ENCODE results near the gene UBR4.

UBR4 gene

DNA sequence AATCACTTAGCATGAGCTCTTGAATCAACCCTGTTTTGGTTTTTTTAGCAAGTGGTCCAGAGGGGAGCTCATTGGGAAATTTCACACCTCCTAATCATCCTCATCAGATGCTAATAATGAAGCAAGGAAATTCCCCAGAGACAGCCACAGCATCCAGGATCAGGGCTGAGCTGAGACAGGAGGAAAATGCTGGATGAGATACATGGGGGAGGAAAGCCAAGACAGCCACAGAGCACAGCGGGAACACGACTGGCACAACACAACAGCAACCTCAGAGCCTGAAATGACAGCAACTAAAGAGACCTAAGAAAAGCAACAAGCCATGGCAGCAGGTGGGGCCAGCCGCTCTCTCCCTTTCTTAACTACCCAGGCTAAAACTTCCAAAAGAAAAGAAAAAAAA, 70.4 kb downstream of the UBR4 start:
- Histone ChIP-seq H3K4me2 (ENCODE audit: low read length) (no peak overlapping the region), H3K27me3 (ENCODE audit: control insufficient read depth, low read length) (no peaks in the 10 kb centered on the region), H3F3A (ENCODE audit: control insufficient read depth, insufficient read depth) (no peaks in the 10 kb centered on the region), H3K27ac (ENCODE audit: low read depth, low read length) (no peak overlapping the region), H3K79me2 (ENCODE audit: control insufficient read depth, low read length) (no peaks in the 10 kb centered on the region), H4K20me1 (ENCODE audit: control insufficient read depth, insufficient read depth, low read depth, low read length) (no peaks in the 10 kb centered on the region), H3K36me3 (ENCODE audit: control insufficient read depth, low read length) (peaks cover 93% of the 10 kb centered on the region), H3K4me3 (ENCODE audit: low read length) (no peak overlapping the region), H3K9me3 (ENCODE audit: control insufficient read depth, insufficient read depth, low read length) (no peaks in the 10 kb centered on the region), H3K4me1 (ENCODE audit: control insufficient read depth, low read length) (no peaks in the 10 kb centered on the region), H3K9me2 (replicated peaks; ENCODE audit: control insufficient read depth, low read length) (no peaks in the 10 kb centered on the region)
- TF ChIP-seq, protein P1, sequence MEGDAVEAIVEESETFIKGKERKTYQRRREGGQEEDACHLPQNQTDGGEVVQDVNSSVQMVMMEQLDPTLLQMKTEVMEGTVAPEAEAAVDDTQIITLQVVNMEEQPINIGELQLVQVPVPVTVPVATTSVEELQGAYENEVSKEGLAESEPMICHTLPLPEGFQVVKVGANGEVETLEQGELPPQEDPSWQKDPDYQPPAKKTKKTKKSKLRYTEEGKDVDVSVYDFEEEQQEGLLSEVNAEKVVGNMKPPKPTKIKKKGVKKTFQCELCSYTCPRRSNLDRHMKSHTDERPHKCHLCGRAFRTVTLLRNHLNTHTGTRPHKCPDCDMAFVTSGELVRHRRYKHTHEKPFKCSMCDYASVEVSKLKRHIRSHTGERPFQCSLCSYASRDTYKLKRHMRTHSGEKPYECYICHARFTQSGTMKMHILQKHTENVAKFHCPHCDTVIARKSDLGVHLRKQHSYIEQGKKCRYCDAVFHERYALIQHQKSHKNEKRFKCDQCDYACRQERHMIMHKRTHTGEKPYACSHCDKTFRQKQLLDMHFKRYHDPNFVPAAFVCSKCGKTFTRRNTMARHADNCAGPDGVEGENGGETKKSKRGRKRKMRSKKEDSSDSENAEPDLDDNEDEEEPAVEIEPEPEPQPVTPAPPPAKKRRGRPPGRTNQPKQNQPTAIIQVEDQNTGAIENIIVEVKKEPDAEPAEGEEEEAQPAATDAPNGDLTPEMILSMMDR (IDR thresholded peaks at IDR 0.05; ENCODE audit: low read depth, low read length, poor library complexity, severe bottlenecking), result no peak
- TF ChIP-seq EZH2phosphoT487 (IDR thresholded peaks at IDR 0.05; ENCODE audit: borderline replicate concordance, low read length), result no peak

DNA sequence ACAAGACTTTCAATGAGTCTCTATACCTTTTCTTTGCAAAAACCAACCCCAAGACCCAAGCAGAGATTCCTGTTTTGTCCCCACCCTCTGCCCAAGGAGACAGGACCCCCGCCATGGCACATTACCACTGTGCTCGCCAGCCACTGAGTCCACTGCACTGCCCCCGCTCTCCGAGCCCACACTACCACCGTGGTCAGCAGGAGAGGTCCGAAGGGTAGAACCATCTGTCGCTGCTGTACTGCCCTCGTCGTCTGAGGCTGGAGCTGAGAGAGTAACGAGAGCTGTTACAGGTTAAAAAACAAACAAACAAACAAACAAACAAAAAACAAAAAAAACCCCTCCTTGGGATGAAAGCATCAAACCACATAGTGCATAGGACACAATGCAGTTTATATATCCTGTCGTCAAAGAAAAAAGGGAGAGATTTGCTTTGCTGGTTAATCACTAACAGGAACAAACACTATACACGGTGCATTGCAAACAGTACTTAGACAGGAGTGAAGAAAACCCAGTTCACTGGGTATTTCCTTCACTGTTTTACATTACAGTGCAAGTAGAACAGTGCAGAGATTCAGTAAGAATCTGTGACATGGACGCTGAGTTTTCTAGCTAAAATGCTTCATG, 71.0 kb downstream of the UBR4 start:
- Histone ChIP-seq H3K4me3 (ENCODE audit: low read length) (no peak overlapping the region), H3K79me2 (ENCODE audit: control insufficient read depth, low read length) (no peaks in the 10 kb centered on the region), H3K9me3 (ENCODE audit: control insufficient read depth, insufficient read depth, low read length) (no peaks in the 10 kb centered on the region), H3K27me3 (ENCODE audit: control insufficient read depth, low read length) (no peaks in the 10 kb centered on the region), H3K9me2 (replicated peaks; ENCODE audit: control insufficient read depth, low read length) (no peaks in the 10 kb centered on the region), H3K4me2 (ENCODE audit: low read length) (no peak overlapping the region), H4K20me1 (ENCODE audit: control insufficient read depth, insufficient read depth, low read depth, low read length) (no peaks in the 10 kb centered on the region), H3F3A (ENCODE audit: control insufficient read depth, insufficient read depth) (no peaks in the 10 kb centered on the region), H3K36me3 (ENCODE audit: control insufficient read depth, low read length) (peaks cover 93% of the 10 kb centered on the region), H3K4me1 (ENCODE audit: control insufficient read depth, low read length) (no peaks in the 10 kb centered on the region), H3K27ac (ENCODE audit: low read depth, low read length) (no peak overlapping the region)
- no peak for TF ChIP-seq EZH2phosphoT487 (IDR thresholded peaks at IDR 0.05; ENCODE audit: borderline replicate concordance, low read length)
- TF ChIP-seq, protein P1 (IDR thresholded peaks at IDR 0.05; ENCODE audit: low read depth, low read length, poor library complexity, severe bottlenecking), result no peak

DNA sequence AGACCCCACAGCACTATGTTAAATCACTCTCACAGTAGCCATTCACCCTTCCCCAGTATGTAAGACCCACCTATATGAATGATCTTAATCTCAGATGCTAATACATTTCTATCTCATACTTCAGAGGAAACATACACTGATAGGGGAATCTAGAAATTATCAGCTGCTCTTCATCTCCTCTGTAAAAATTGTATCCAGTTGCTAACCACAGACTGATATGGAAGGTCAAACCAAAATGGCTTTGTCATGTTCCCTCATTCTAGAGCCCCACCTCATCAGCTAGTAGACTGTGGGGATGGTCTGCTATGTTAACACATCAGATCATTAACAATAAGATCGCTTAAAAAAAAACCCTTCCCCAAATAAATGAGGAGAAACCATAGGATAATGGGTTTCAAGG, 71.7 kb downstream of the UBR4 start:
- TF ChIP-seq, protein P1 (IDR thresholded peaks at IDR 0.05; ENCODE audit: low read depth, low read length, poor library complexity, severe bottlenecking), result no peak
- TF ChIP-seq EZH2phosphoT487 (IDR thresholded peaks at IDR 0.05; ENCODE audit: borderline replicate concordance, low read length), result no peak
- H3K4me2 ChIP-seq (ENCODE audit: low read length), result no peak overlapping the region
- H3K36me3 ChIP-seq (ENCODE audit: control insufficient read depth, low read length), result peaks cover 90% of the 10 kb centered on the region

More for the DNA sequence above, 71.7 kb downstream of the UBR4 start:
- Histone ChIP-seq H3F3A (ENCODE audit: control insufficient read depth, insufficient read depth) (no peaks in the 10 kb centered on the region), H3K27ac (ENCODE audit: low read depth, low read length) (no peak overlapping the region), H3K9me2 (replicated peaks; ENCODE audit: control insufficient read depth, low read length) (no peaks in the 10 kb centered on the region), H3K79me2 (ENCODE audit: control insufficient read depth, low read length) (no peaks in the 10 kb centered on the region), H3K4me1 (ENCODE audit: control insufficient read depth, low read length) (no peaks in the 10 kb centered on the region), H3K27me3 (ENCODE audit: control insufficient read depth, low read length) (no peaks in the 10 kb centered on the region), H3K4me3 (ENCODE audit: low read length) (no peak overlapping the region), H4K20me1 (ENCODE audit: control insufficient read depth, insufficient read depth, low read depth, low read length) (no peaks in the 10 kb centered on the region), H3K9me3 (ENCODE audit: control insufficient read depth, insufficient read depth, low read length) (no peaks in the 10 kb centered on the region)

Data from DOHH2 (cell line).